HG03097 (cell line): ENCODE results near the gene OPN1MW3.
"Not testable (repeated sequence)": the region's sequence is repeated elsewhere in the genome, so short reads cannot be mapped to it uniquely, and the experiment has no call there.

Experiments
- ATAC-seq: cut with Tn5 transposase; IDR thresholded peaks from one replicate; pipeline ENCODE4 v1.9.1; 2021; ENCODE audit not compliant: unreplicated experiment, low FRiP score

The OPN1MW3 gene

DNA sequence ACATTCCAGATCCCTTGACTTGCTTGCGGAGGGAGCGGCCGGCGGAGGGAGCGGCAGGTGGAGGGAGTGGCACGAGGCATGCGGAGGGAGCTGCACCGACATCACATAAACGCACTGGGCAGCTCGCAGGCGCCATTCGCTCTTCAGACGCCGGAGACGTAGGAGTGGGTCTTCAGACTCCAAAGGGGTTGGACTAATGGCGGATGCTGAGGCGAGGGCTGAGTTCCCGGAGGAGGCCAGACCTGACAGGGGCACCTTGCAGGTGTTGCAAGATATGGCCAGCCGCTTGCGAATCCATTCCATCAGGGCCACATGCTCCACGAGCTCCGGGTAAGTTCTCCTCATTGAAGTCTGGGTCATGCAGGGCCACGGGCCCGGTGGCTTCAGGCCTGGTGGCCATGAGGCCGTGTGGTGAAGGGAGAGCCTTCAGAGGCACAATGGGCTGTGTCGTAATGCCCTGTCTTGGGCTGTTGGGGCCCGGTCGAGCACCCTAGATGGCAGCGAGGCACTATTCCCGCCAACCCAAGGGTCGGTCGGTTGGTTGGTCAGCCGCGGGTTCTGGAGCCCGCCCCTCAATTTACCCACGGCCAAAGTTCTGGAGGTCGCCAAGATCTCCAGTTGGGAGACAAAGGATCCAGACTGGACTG lies 38.4 kb downstream of the OPN1MW3 start, which contains the start of gene TKTL1:
Gene TKTL1 (plus strand): TSS at position 132 of the 647 bp plus-strand sequence. CDS start 65 bp downstream, at position 197.
- no peak for ATAC-seq

DNA sequence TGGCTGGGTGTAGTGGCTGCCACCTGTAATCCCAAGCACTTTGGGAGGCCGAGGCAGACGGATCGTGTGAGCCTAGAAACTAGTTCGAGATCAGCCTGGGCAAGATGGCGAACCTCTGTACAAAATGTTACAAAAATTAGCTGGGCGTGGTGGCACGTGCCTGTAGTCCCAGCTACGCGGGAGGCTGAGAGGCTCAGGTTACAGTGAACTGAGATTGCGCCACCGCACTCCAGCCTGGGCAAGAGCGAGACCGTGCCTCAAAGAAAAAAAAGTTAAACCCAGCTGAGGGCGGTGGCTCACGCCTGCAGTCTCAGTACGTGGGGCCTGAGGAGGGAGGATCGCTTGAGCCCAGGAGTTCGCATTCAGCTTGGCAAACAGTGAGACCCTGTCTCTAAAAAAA lies 39.3 kb downstream of the OPN1MW3 start:
- no peak for ATAC-seq

DNA sequence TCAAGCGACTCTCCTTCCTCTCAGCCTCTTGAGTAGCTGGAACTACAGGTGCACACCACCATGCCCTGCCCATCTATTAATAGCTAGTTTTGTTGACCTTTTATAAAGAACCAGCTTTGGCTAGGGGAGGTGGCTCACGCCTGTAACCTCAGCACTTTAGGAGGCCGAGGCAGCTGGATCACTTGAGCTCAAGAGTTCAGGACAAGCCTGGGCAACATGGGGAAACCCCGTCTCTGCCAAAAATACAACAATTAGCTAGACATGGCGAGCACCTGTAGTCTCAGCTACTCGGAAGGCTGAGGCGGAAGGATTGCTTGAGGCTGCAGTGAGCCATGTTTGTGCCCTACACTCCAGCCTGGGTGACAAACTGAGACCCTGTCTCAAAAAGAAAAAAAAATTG lies 40.9 kb downstream of the OPN1MW3 start:
- no peak for ATAC-seq

DNA sequence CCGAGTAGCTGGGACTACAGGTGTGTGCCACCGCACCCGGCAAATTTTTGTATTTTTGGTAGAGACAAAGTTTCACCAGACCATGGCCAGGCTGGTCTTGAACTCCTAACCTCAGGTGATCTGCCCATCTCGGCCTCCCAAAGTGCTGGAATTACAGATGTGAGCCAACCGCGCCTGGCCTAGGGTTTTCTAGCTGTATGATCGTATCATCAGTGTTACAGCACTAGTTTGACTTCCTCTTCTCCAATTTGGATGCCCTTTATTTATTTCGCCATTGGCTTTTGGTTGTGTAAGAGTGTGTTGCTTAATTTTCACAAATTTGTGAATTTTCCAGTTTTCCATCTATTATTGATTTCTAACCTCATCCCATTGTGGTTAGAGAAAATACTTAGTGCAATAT lies 43.4 kb downstream of the OPN1MW3 start:
- ATAC-seq: no peak

GRCh38 chrX:154302998-154303397 lies 45.6 kb downstream of the OPN1MW3 start:
- not testable (repeated sequence) for ATAC-seq

GRCh38 chrX:154303476-154303875 lies 46.1 kb downstream of the OPN1MW3 start:
- ATAC-seq: no peak

DNA sequence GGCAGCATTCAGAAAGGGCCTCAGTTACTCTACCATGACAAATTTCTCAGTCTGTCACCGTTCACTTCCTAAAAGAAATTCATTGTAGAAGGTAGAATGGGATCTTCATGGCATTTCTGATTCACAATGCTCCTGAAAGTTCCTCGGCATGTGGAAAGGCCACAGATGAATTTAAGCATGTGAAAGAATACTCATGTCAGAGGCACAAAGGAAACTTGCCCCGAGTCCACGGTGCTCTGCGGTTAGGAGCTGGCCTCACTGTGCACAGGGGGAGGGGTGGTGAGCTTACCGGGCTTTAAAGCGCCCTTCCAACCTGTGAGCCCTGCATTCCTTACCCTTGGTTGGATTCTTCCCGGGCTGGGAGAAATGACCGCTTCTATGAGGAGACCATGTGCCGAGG lies 47.5 kb downstream of the OPN1MW3 start:
- no peak for ATAC-seq

- ATAC-seq: no peak
Observed at GRCh38 chrX:154305541-154306205, 48.3 kb downstream of the OPN1MW3 start.

GRCh38 chrX:154307202-154307601 lies 49.8 kb downstream of the OPN1MW3 start:
- ATAC-seq: no peak

- ATAC-seq: no peak
Observed at GRCh38 chrX:154308108-154308946, 50.9 kb downstream of the OPN1MW3 start.

GRCh38 chrX:154309041-154309775 lies 51.8 kb downstream of the OPN1MW3 start:
- no peak for ATAC-seq

- no peak for ATAC-seq
Observed at GRCh38 chrX:154310616-154311536, 53.5 kb downstream of the OPN1MW3 start.

DNA sequence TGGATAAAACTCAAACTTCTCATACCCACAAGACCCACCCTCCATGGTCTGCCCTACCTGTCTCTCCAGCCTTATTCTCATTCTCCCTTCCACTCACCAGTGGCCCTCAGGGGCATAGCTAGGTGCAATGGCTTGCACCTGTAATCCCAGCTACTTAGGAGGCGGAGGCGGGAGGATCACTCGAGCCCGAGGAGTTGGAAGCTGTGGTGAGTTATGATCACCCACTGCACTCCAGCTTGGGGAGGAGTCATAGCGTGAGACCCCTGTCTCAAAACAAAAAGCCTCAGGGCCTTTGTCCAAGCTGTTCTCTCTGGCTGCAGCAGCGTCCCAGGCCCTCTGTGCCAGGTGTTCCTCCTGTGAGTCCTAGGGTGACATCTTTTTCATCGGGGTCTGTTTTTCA lies 54.7 kb downstream of the OPN1MW3 start:
- no peak for ATAC-seq

DNA sequence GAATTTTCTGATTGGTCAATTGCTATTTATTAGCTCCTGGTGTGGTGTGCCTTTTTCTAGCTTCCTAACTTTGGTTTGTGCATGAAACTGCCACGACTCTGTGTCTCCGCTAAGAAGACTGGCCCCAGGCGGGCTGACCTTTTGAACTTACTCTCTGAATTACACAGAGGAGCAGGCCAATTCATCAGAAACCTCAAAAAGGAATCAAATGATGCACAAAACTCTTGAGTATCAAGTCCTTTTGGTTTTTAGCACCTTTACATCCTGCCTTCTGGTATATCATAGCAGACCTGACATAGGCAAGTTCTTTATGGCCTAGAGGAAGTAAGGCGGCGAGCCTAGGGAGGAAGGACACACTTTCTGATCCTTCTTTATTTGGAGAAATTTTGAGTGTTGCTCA lies 55.8 kb downstream of the OPN1MW3 start:
- ATAC-seq: no peak

- ATAC-seq: no peak
Observed at GRCh38 chrX:154315416-154315815, 58.0 kb downstream of the OPN1MW3 start.

- ATAC-seq: no peak
Observed at GRCh38 chrX:154317391-154317995, 60.1 kb downstream of the OPN1MW3 start.

DNA sequence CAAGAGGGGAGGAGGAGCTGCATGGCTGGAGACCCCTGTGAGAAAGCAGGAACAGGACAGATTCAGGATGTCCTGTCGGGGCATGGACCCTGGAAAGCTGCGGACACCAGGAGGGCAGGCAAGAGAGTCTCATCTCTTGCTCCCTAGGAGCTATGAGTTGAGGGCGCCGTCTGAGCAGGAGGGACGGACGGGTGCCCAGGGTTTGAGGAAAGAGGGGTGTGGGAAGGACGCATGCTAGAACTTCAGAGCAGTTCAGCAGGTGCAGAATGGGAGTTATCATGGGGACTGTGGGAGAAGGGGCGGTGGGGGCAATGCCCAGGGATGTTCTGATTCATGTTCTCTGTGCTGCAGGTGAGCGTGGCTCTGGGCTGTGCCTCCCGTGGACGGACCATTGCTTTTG lies 63.0 kb downstream of the OPN1MW3 start:
- no peak for ATAC-seq
